Suprapubic skin (tissue), 4 donors: ENCODE results near the gene TRABD2A.

ENCODE experiments used
- EP300 ChIP-seq: sonication (generic); formaldehyde crosslinking; IDR thresholded peaks from one replicate; pipeline ENCODE4 v1.6.1; 2017; ENCODE audit warnings: antibody characterized with exemption
- POLR2AphosphoS5 ChIP-seq, 3 donors: sonication (generic); formaldehyde crosslinking; IDR thresholded peaks; one replicate each; pipeline ENCODE4 v1.6.1; 2017; ENCODE audit warnings: antibody characterized with exemption in 3 of 3
- TF ChIP-seq, protein P1 (sequence below), 2 donors: fragments of 200-600 bp in 1 of 2; fragments of 450-650 bp in 1 of 2; sonication (generic) in 1 of 2; IDR thresholded peaks; one replicate each; pipeline ENCODE4 v1.5.1; 2016 to 2019; ENCODE audit warnings: antibody characterized with exemption in 2 of 2, mild to moderate bottlenecking in 1 of 2, moderate library complexity in 1 of 2

DNA sequence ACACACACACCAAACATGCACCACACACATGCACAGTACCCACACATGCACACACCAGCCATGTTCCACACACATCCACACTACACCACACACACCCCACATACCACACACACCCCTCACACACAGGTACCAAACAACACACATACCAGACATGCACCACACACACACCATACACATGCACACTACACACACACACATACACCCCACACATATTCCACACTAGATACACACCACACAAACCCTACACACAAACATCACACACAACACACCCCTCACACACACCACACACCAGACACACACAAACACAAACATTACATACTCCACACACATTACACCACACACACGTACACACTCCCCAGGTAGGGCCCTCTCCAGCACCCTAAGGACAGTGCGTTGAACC, 51.2 kb downstream of the TRABD2A start:
- TF ChIP-seq, protein P1, sequence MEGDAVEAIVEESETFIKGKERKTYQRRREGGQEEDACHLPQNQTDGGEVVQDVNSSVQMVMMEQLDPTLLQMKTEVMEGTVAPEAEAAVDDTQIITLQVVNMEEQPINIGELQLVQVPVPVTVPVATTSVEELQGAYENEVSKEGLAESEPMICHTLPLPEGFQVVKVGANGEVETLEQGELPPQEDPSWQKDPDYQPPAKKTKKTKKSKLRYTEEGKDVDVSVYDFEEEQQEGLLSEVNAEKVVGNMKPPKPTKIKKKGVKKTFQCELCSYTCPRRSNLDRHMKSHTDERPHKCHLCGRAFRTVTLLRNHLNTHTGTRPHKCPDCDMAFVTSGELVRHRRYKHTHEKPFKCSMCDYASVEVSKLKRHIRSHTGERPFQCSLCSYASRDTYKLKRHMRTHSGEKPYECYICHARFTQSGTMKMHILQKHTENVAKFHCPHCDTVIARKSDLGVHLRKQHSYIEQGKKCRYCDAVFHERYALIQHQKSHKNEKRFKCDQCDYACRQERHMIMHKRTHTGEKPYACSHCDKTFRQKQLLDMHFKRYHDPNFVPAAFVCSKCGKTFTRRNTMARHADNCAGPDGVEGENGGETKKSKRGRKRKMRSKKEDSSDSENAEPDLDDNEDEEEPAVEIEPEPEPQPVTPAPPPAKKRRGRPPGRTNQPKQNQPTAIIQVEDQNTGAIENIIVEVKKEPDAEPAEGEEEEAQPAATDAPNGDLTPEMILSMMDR (IDR thresholded peaks at IDR 0.05) = no peak
- TF ChIP-seq POLR2AphosphoS5 (IDR thresholded peaks at IDR 0.05) (no peak), EP300 (no peak)
